HEK293 (cell line): Measurements from ENCODE around the gene SPX.

ENCODE experiments used
- CTCF ChIA-PET: fragments of 350-600 bp; formaldehyde crosslinking; extraction: SDS; loops from one replicate; lab custom pipeline; 2021; ENCODE audit warnings: antibody characterized with exemption; lab: Yijun Ruan, JAX
- POLR2A ChIA-PET: fragments of 300-600 bp; formaldehyde crosslinking; extraction: SDS; loops from one replicate; lab custom pipeline; 2020; ENCODE audit warnings: antibody characterized with exemption, inconsistent platforms; lab: Yijun Ruan, JAX
- H3K27ac ChIP-seq: fragments of 200-500 bp; sonication (Bioruptor generic); 2 replicates; pipeline ENCODE4 v1.5.1; 2014; ENCODE audit warnings: low read depth, low read length, control low read depth, inconsistent platforms; ENCODE audit errors: extremely low read depth
- H3K36me3 ChIP-seq, 2 experiments: fragments of 200-500 bp in 1 of 2; sonication (Bioruptor generic) in 1 of 2; 1 replicate in 1 of 2; 2 replicates in 1 of 2; pipeline ENCODE4 v1.5.1; 2014 to 2017; ENCODE audit warnings: inconsistent platforms in 2 of 2, low read length in 2 of 2; ENCODE audit not compliant: control insufficient read depth in 2 of 2, insufficient read depth in 1 of 2
- H3K4me1 ChIP-seq: fragments of 200-500 bp; sonication (Bioruptor generic); 2 replicates; pipeline ENCODE4 v1.5.1; 2014; ENCODE audit warnings: mild to moderate bottlenecking, low read length, inconsistent platforms; ENCODE audit not compliant: control insufficient read depth, insufficient read depth
- H3K4me3 ChIP-seq: 2 replicates; pipeline ENCODE4 v1.5.1; 2011; ENCODE audit warnings: low read depth, mild to moderate bottlenecking, control low read depth, low read length, moderate library complexity
- H3K9me3 ChIP-seq: fragments of 200-500 bp; sonication (Bioruptor generic); 2 replicates; pipeline ENCODE4 v1.5.1; 2014; ENCODE audit warnings: low read depth, low read length, inconsistent platforms; ENCODE audit not compliant: control insufficient read depth, insufficient read depth
- AEBP2 ChIP-seq: fragments of 450-650 bp; formaldehyde crosslinking; IDR thresholded peaks from 2 replicates; pipeline ENCODE4 v1.5.1; 2016; ENCODE audit warnings: missing biosample characterization, missing genetic modification characterization, borderline replicate concordance
- KLF10 ChIP-seq: fragments of 450-650 bp; IDR thresholded peaks from 2 replicates; pipeline ENCODE4 v1.5.1; 2018; ENCODE audit warnings: missing biosample characterization, mild to moderate bottlenecking, missing genetic modification characterization
- KLF17 ChIP-seq: fragments of 450-650 bp; formaldehyde crosslinking; IDR thresholded peaks from 2 replicates; pipeline ENCODE4 v1.5.1; 2016; ENCODE audit warnings: missing biosample characterization, missing genetic modification characterization
- MEIS1 ChIP-seq: sonication (generic); formaldehyde crosslinking; IDR thresholded peaks from 2 replicates; pipeline ENCODE4 v1.8.1; 2022; ENCODE audit warnings: missing genetic modification reagents, mild to moderate bottlenecking, borderline replicate concordance
- TCF7L2 ChIP-seq: IDR thresholded peaks from 2 replicates; pipeline ENCODE4 v1.6.1; 2011; ENCODE audit warnings: low read depth, mild to moderate bottlenecking, inconsistent platforms, low read length, moderate library complexity, borderline replicate concordance
- ZBTB49 ChIP-seq: fragments of 450-650 bp; formaldehyde crosslinking; IDR thresholded peaks from 2 replicates; pipeline ENCODE4 v1.5.1; 2016; ENCODE audit warnings: missing biosample characterization, missing genetic modification characterization, low read depth
- ZNF146 ChIP-seq: fragments of 450-650 bp; formaldehyde crosslinking; IDR thresholded peaks from 2 replicates; pipeline ENCODE4 v1.5.1; 2016; ENCODE audit warnings: missing biosample characterization, missing genetic modification characterization
- ZNF416 ChIP-seq: fragments of 450-650 bp; formaldehyde crosslinking; IDR thresholded peaks from 2 replicates; pipeline ENCODE4 v1.5.1; 2016; ENCODE audit warnings: missing biosample characterization, missing genetic modification characterization

The SPX gene

GRCh38 chr12:21577516-21577915 is 51.4 kb downstream of the SPX start (continued):
- TF ChIP-seq KLF17 (tag by site-specific recombination) (no peak), ZNF146 (tag by site-specific recombination) (no peak), ZNF416 (tag by site-specific recombination) (no peak), ZBTB49 (tag by site-specific recombination) (no peak), MEIS1 (CRISPR knock-in tag) (no peak), TCF7L2 (no peak)
- TF ChIP-seq, all 188 proteins: peak for 0

GRCh38 chr12:21580748-21581516 is 54.8 kb downstream of the SPX start:
- TF ChIP-seq AEBP2 (tag by site-specific recombination) (no peak), KLF10 (tag by site-specific recombination) (no peak)
- no peak overlapping the region for H3K27ac ChIP-seq
- no peak overlapping the region for H3K4me3 ChIP-seq
- ChIA-PET POLR2A (no interaction called here), CTCF (interaction anchor here (1.2 kb wide), 1 partner anchor 12 kb away, joined by 3 read pairs; no protein-coding TSS in a partner anchor)
- no peaks in the 10 kb centered on the region for H3K9me3 ChIP-seq
- H3K36me3 ChIP-seq: no peaks in the 10 kb centered on the region
- H3K4me1 ChIP-seq: no peaks in the 10 kb centered on the region
